GM10248 (cell line): ENCODE measurements around the gene SEC61B.
A peak's percentile ranks its signal among the peaks of the same experiment; 100 is the strongest.

ENCODE experiments used
- CTCF ChIA-PET: fragments of 300-600 bp; sonication (Branson Sonifier 250); formaldehyde crosslinking; extraction: SDS; loops from one replicate; lab custom pipeline; 2021; ENCODE audit warnings: antibody characterized with exemption; lab: Yijun Ruan, JAX
- POLR2A ChIA-PET: fragments of 350-650 bp; sonication (Branson Sonifier 250); formaldehyde crosslinking; extraction: SDS; loops from one replicate; lab custom pipeline; 2020; ENCODE audit warnings: antibody characterized with exemption; lab: Yijun Ruan, JAX
- DNase-seq: peaks from one replicate; pipeline ENCODE4 v3.0.0; 2012; ENCODE audit errors: extremely low spot score
- CTCF ChIP-seq: IDR thresholded peaks from 2 replicates; pipeline ENCODE4 v1.5.1; 2012; ENCODE audit warnings: mild to moderate bottlenecking, low read depth; ENCODE audit errors: extremely low read depth, missing control alignments, control extremely low read depth

The SEC61B gene

GRCh38 chr9:99184110-99184474 is 38.0 kb upstream of the SEC61B start:
- no peak for DNase-seq
- TF ChIP-seq CTCF, result no peak
- ChIA-PET POLR2A (no interaction called here), CTCF (interaction anchor here (0.6 to 9.4 kb wide), 32 partner anchors 8 to 1142 kb away, joined by 3 to 133 read pairs (median 6); partner anchors contain the start of genes ALG2, NR4A3 and SEC61B)

- CTCF ChIA-PET, result interaction anchor here (0.6 to 9.4 kb wide), 49 partner anchors 9 to 1414 kb away, joined by 3 to 133 read pairs (median 4); partner anchors contain the start of genes ALG2, NR4A3, SEC61B and TMEFF1
- POLR2A ChIA-PET, result no interaction called here
- peak; percentile 78 for DNase-seq
- TF ChIP-seq CTCF, result peak; percentile 93
Measured at GRCh38 chr9:99184475-99185347, 37.4 kb upstream of the SEC61B start.

GRCh38 chr9:99185348-99185632 is 36.8 kb upstream of the SEC61B start:
- CTCF ChIA-PET, result interaction anchor here (0.7 to 9.4 kb wide), 43 partner anchors 9 to 1413 kb away, joined by 3 to 133 read pairs (median 5); partner anchors contain the start of genes ALG2, NR4A3, SEC61B and TMEFF1
- no peak for TF ChIP-seq CTCF
- POLR2A ChIA-PET, result no interaction called here

GRCh38 chr9:99185934-99186333 is 36.1 kb upstream of the SEC61B start:
- TF ChIP-seq CTCF, result no peak
- no peak for DNase-seq
- CTCF ChIA-PET, result interaction anchor here (1.1 to 9.4 kb wide), 20 partner anchors 10 to 1138 kb away, joined by 3 to 133 read pairs (median 8); partner anchors contain the start of genes ALG2, NR4A3 and SEC61B
- POLR2A ChIA-PET, result no interaction called here

More at GRCh38 chr9:99185348-99185632, 36.8 kb upstream of the SEC61B start:
- no peak for DNase-seq

- no peak for TF ChIP-seq CTCF
- DNase-seq, result no peak
- CTCF ChIA-PET, result interaction anchor here (1.2 to 9.4 kb wide), 7 partner anchors 11 to 1137 kb away, joined by 3 to 133 read pairs (median 31); partner anchors contain the start of genes ALG2 and SEC61B
- POLR2A ChIA-PET, result no interaction called here
Measured at GRCh38 chr9:99187311-99187710, 34.8 kb upstream of the SEC61B start.

- POLR2A ChIA-PET, result no interaction called here
- CTCF ChIA-PET, result interaction anchor here (0.7 to 9.4 kb wide), 6 partner anchors 9 to 1135 kb away, joined by 3 to 133 read pairs (median 13); no protein-coding TSS in a partner anchor
- no peak for TF ChIP-seq CTCF
- DNase-seq, result no peak
Measured at GRCh38 chr9:99189186-99189585, 32.9 kb upstream of the SEC61B start.
